NB4 (cell line): ENCODE data around the gene PNMA1.

Experiments
- DNase-seq: peaks from one replicate; pipeline ENCODE4 v3.0.0; 2010; ENCODE audit warnings: low read depth
- H3K4me3 ChIP-seq: one replicate; pipeline ENCODE4 v1.5.1; 2011; ENCODE audit warnings: mild to moderate bottlenecking, low read depth, low read length, moderate library complexity
- MYC ChIP-seq: IDR thresholded peaks from 2 replicates; pipeline ENCODE4 v1.6.1; 2011; ENCODE audit warnings: low read depth, low read length
- POLR2A ChIP-seq: IDR thresholded peaks from 2 replicates; pipeline ENCODE4 v1.6.1; 2011; ENCODE audit warnings: mild to moderate bottlenecking; ENCODE audit not compliant: insufficient read length; ENCODE audit errors: extremely low read depth
- TF ChIP-seq, protein P1 (sequence below): IDR thresholded peaks from 2 replicates; pipeline ENCODE4 v1.6.1; 2011; ENCODE audit warnings: low read depth, low read length
- TF ChIP-seq, protein P2 (sequence below): IDR thresholded peaks from one replicate; pipeline ENCODE4 v1.5.1; 2012; ENCODE audit warnings: low read depth, low read length

Gene PNMA1

DNA sequence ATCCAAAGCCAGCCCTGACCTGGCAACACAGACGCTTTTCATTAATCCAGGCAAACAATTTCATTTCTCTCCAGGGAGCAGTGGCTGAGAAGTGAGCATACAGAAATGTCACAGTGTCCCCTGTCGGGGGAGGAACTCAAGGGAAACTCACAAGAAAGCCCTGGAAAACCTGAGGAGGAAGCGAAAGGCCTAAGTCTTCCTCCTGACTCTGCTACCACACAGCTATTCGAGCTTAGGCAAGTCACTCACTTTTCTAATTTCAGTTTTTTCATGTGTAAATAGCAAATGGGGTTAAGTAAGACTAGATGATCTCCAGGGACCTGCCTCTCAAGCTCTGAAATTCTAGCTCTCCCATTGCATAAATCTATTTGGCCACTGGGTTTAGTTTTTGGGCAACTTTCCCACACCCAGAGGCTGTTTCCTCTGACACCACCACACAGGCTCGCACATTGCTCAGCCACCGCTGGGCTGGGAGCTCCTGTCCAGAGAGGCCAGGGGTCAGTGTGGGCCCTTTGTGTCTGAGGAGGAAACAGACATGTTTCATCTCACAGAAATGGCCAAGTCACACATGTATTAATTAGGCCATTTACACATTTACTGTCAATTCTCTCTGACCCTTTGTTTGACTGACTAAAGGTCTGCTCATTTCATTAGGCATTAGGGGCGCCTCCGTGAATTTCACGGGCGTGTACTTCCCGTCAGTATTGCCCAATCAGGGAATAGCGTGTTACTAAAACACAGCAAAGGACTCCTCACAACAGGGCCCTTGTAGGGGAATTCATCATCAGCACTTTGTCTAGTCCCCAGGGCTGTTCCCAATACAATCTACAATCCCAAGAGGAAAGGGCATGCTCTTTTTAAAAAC is 9.8 kb upstream of the PNMA1 start:
- TF ChIP-seq MYC (no peak), POLR2A (no peak)
- TF ChIP-seq, protein P1, sequence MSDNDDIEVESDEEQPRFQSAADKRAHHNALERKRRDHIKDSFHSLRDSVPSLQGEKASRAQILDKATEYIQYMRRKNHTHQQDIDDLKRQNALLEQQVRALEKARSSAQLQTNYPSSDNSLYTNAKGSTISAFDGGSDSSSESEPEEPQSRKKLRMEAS, result no peak
- TF ChIP-seq, protein P2, sequence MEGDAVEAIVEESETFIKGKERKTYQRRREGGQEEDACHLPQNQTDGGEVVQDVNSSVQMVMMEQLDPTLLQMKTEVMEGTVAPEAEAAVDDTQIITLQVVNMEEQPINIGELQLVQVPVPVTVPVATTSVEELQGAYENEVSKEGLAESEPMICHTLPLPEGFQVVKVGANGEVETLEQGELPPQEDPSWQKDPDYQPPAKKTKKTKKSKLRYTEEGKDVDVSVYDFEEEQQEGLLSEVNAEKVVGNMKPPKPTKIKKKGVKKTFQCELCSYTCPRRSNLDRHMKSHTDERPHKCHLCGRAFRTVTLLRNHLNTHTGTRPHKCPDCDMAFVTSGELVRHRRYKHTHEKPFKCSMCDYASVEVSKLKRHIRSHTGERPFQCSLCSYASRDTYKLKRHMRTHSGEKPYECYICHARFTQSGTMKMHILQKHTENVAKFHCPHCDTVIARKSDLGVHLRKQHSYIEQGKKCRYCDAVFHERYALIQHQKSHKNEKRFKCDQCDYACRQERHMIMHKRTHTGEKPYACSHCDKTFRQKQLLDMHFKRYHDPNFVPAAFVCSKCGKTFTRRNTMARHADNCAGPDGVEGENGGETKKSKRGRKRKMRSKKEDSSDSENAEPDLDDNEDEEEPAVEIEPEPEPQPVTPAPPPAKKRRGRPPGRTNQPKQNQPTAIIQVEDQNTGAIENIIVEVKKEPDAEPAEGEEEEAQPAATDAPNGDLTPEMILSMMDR, result no peak
- peak; percentile 87 for DNase-seq

DNA sequence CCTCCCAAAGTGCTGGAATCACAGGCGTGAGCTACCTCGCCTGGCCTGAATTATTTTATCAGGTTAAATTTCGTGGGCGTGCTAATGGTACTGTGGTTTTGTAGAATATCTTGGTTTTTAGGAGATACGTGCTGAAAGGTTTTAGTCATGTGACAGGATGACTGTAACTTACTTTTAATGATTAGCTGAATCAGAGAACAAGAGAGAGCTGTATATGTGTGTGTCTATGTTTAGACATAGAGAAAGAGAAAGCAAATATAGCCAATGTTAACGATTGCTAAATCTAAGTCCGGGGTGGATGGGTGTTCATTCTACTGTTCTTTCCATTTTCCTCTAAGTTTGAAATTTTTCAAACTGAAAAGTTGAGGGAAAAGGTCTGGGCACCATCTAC is 9.2 kb upstream of the PNMA1 start:
- DNase-seq, result no peak
- no peak for TF ChIP-seq POLR2A
- TF ChIP-seq, protein P1, result no peak
- H3K4me3 ChIP-seq, result no peak overlapping the region

More for the DNA sequence above, 9.8 kb upstream of the PNMA1 start:
- no peak overlapping the region for H3K4me3 ChIP-seq

DNA sequence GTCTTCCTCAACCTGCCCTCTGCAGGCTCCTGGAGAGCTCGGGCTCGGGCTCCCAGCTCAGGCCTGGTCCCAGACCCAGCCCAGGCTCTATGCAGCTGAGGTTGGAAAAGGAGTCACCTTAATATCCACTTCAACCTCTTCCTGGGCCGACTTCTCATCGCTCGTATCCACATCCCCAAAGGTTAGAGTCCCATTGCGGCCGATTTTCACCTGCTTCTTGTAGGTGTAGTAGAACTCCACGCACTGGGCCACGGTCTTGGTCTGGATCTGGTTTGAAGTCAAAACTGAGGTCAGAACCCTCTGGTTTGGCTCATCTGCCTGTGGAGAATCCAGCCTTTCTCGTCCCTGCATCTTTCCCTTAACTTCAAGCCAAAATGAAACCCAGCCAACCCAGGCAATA is 8.4 kb upstream of the PNMA1 start:
- no peak overlapping the region for H3K4me3 ChIP-seq
- TF ChIP-seq POLR2A (no peak), MYC (no peak)
- TF ChIP-seq, protein P1, result no peak
- TF ChIP-seq, protein P2, result no peak
- DNase-seq, result no peak

DNA sequence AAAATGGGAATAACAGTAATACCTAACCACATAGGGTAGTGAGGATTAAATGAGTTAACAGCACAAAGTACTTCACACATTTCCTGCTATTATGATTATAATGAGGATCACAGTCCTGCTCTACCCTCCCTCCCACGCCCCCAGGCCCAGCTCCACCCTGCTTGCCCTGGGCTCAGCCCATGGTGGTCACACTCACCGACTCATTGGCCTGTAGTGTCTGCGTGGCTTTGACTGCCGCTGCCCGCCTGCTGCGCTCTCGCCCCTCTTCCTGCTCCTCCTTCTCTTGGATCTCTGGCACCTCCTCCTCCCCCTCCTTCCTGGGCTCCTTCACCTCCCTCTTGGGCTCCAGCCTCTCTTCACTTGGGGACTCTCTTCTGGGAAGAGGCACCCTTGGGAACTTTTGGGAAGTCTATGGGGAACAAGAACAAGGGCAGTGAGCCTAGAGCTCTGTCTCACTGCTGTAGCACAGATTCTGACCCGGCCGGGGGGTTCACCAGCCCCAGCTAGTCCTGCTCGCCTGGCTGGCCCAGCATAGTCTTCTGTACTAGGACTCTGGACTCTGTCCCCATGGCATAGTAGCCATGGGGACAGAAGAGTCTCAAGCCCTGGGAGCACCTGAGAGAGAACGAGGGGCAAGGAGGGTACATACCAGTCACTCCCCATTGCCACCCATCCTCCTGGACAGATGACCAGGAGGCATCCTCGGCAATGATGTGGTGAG is 7.1 kb upstream of the PNMA1 start:
- TF ChIP-seq, protein P1, result no peak
- TF ChIP-seq, protein P2, result no peak
- no peak for TF ChIP-seq MYC
- no peak for TF ChIP-seq POLR2A
- no peak for DNase-seq
- no peak overlapping the region for H3K4me3 ChIP-seq

DNA sequence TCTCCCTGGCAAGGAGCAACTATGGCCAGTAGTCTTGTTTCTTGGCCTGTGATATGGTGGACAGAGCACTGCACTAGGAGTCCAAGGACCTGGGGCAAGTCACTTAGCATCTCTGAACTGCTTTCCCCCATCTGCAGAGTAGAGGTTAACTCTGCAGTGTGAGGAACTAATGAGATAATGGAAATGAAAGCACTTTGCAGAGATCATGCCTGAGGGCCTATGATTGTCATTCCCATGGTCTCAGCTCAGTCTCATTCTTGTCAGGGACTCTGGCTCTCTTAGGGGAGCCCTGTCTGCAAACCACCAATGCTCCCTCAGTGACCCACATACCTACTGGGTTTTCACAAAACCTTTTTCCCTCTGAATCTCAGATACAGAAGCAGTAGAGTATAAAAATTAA is 6.5 kb upstream of the PNMA1 start:
- TF ChIP-seq MYC (no peak), POLR2A (no peak)
- TF ChIP-seq, protein P2, result no peak
- TF ChIP-seq, protein P1, result no peak
- no peak for DNase-seq
- no peak overlapping the region for H3K4me3 ChIP-seq

DNA sequence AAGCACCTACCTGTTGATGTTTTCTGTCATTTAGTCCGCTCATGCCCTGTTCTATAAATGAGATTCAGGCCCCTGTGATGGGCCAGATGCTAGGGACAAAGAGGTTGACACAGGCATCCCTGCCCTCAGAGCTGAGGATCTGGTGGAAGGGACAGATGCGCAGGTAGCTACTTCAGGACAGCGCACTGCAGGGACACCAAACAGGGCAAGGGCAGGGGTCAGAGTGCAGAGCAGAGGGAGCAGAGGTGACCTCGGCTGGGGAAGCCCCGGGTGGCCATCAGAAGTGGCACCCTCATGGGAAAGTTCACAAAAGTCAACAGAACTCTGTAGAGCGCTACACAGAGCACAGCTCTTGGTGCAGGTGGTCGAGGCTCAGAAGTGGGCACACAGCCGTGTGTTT is 5.6 kb upstream of the PNMA1 start:
- DNase-seq, result no peak
- TF ChIP-seq, protein P2, result no peak
- TF ChIP-seq, protein P1, result no peak
- TF ChIP-seq MYC (no peak), POLR2A (no peak)
- H3K4me3 ChIP-seq, result no peak overlapping the region
